Stimulated activated CD4-positive, alpha-beta T cell treated with anti-CD3 and anti-CD28 coated beads, Interleukin-1b, Interleukin-23, amount 100 ng/mL, for 48 hours (primary cell): ENCODE data around the gene SLC29A1.
"Not testable (repeated sequence)": the region's sequence is repeated elsewhere in the genome, so short reads cannot be mapped to it uniquely, and the experiment has no call there.

Experiments used
- DNase-seq: peaks from one replicate; pipeline ENCODE4 v3.0.0-alpha.2; 2020

The SLC29A1 gene

DNA sequence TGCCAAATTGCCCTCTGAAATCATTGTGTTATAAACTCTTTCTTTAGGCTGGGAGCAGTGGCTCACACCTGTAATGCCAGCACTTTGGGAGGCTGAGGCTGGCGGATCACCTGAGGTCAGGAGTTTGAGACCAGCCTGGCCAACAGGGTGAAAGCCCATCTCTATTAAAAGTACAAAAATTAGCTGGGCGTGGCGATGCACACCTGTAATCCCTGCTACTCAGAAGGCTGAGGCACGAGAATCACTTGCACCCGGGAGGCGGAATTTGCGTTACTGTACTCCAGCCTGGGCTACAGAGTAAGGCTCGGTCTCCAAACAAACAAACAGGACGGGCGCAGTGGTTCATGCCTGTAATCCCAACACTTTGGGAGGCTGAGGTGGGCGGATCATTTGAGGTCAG is 27.0 kb upstream of the SLC29A1 start:
- DNase-seq = not testable (repeated sequence)

DNA sequence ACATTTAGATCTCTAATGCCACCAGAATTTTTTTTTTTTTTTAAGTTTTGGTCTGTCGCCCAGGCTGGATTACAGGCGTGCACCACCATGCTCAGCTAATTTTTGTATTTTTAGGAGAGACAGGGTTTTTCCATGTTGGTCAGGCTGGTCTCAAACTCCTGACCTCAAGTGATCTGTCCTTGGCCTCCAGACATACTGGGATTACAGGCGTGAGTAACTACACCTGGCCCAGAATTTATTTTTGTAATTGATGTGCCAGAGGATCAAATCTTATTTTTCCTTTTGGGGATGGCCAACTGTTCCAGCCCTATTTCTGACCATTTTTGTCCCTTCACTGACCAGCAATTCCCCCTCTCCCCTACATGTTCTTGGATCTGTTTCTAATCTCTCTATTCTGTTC is 24.7 kb upstream of the SLC29A1 start:
- DNase-seq = no peak

DNA sequence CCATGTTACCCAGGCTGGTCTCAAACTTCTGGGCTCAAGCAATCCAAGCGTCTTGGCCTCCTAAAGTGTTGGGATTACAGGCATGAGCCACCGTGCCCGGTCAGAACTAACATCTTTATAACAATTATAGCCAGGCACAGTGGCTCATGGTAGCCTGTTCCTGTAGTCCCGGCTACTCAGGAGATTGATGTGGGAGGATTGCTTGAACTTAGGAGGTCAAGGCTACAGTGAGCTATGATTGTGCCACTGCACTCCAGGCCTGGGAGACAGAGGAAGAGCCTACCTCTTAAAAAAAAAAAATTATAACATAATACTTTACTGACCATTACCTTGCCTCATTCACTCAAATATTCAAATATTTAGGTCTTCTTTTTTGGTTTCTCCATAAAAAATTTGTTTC is 23.5 kb upstream of the SLC29A1 start:
- DNase-seq = no peak

DNA sequence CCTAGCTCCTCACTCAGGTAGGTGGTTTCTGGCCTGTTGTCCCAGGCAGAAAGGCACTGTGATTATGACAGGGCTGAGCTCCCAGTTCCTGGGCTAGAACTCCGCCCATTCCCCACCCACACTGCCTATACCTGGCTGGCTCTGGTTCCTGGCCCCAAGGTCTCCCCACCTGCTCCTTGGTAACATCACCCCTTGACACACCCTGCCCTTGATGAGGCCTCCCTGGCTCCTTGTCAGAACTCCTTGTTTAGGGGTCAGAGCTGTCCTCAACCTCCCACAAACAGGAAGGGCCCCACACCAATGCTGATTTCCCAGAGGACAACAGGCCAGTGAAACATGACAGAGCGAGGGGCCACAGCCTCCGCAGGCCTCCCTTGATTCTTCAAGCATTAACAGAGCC is 22.2 kb upstream of the SLC29A1 start:
- DNase-seq = no peak

DNA sequence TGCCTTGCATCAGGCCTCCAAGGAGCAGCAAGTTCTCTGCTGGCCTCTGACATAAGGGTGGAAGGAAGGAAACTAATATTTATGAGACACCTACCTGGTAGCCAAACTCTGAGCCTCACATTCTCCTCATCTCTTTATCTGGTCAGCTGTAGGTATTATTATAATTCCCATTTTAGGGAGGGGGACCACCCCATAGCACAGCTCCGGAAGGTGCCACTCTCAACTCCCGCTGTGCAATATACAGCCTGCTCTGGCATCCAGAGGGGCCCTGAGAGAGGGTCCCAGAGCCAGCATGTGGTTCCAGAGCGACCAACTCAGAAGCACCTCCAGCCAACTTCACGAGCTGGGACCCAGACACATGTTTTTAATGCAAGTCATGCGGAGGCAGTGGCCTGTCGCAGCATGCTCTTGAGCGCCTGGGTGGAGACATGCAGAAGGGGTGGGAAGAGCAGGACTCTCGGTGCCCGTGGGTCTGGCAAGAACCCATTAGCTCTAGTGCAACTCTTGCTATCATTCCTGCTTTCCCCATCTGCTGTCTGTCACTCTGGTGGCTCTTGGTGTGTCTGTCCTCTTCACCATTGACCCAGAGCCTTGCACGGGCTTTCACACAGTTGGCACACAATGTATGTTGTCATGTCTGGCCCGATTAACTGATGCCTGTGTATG is 21.6 kb upstream of the SLC29A1 start:
- DNase-seq = no peak

DNA sequence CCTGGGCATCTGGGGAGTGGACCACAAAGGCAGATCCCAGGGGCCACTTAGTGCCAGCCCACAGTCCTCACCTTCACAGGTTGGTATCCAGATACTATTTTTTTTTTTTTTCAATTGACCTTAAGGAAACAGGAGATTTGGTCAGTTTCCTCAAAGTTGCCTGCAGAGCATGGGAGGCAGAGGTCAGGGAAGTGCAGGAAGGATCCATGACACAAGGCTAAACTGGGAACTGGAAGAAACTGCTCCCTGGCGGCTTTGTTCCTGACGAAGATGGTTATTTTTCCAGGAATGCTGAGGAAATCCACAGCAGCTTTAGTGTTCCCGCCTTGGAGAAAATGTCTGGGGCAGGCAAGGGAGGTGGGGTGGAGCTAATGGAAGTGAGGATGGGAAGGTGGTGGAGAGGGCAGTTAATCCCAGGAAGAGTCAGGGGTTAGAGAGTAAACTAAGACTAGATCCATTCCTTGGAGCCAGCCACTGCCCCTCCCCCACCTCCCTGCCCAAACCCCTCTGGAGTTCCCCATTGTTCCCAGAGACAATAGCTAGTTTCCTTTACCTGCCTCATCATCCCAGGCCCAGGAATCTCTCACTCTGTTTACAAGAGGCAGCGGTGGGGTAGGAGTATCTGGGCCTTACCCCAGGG is 20.9 kb upstream of the SLC29A1 start:
- DNase-seq = no peak

DNA sequence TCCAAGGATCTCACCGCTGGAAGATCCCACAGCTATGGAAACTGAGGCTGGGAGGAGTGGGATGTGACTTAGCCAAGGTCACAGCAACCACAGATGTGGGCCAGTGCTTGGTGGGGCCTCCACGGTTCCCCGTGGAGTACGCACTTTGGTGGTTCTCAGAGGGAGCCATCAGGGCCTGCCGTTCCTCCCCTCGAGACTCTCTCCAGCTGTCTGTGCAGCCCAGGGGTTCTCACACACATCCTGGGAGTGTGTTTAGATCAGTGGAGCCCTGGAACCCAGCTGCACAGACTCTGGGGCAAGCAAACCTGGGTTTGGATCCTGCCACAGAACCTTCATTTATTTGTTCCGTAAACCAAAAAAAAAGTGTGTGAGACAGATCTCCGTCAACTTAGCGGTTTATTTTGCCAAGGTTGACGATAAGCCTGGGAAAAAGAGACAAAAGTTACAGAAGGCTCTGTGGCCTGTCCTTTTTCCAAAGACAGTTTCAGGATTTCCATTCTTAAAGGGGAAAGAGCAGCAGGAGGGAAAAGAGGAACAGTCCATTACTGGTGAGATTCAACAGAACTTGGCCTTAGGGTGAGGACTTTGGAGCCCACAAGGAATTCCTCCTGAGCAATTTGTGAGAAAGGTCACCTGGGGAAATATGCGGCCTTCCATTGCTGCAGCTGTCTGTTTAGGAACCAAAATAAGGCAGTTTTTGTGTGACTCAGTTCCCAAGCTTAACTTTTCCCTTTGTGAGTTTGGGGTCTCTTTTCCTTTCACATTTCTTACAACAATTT is 20.2 kb upstream of the SLC29A1 start:
- no peak for DNase-seq

DNA sequence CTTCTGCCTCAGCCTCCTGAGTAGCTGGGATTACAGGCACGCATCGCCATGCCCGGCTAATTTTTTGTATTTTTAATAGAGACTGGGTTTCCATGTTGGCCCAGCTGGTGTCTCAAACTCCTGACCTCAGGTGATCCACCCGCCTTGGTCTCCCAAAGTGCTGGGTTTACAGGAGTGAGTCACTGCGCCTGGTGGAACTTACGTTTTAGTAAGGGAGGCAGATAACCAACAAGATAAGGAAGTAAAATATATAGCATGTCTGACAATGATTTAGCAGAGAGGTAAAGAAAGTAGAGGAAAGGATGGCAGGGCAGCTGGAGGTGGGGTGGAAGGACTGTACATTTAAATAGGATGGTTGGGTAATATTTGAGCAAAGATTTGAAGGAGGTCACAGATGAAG is 19.4 kb upstream of the SLC29A1 start:
- no peak for DNase-seq

DNA sequence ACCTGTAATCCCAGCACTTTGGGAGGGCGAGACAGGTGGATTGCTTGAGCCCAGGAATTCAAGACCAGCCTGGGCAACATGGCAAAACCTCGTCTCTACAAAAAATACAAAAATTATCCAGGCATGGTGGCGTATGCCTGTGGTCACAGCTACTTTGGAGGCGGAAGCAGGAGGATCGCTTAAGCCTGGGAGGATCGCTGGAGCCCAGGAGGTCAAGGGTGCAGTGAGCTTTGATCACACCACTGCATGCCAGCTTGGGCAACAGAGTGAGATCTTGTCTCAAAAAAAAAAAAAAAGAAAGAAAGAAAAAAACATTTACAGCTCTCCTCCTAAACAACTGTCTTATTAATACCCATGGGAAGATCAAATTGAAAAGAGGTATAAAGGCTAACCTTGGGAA is 15.4 kb upstream of the SLC29A1 start:
- no peak for DNase-seq

DNA sequence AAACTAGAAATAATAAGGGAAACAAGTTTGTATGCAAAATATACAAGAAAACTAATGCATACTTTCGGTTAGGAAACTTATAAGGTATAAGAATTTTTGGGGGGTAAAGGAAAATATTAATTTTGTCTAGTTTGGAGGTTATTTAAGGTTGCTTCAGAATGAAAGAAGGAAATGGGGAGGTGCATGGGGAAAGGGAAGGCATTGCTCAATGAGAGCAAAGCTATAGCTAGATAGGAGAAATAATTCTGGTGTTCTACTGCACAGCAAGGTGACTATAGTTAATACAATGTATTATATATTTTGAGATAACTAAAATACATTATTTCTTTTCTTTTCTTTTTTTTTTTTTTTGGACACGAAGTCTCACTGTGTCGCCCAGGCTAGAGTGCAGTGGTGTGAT is 12.1 kb upstream of the SLC29A1 start:
- no peak for DNase-seq

DNA sequence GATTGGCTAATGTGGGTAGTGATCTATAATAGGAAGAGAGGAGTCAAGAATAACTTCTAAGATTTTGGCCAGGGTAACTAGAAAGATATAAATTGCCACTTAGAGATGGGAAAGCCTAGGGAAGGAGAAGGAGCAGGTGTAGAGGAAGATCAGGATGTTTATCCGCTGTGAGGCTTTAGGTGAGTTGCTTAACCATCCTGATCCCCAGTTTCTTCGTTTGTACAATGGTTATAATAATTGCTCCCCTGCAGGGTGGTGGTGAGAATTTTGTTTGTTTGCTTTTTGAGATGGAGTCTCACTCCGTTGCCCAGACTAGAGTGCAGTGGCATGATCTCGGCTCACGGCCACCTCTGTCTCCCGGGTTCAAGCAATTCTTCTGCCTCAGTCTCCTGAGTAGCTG is 9.1 kb upstream of the SLC29A1 start:
- DNase-seq = no peak

DNA sequence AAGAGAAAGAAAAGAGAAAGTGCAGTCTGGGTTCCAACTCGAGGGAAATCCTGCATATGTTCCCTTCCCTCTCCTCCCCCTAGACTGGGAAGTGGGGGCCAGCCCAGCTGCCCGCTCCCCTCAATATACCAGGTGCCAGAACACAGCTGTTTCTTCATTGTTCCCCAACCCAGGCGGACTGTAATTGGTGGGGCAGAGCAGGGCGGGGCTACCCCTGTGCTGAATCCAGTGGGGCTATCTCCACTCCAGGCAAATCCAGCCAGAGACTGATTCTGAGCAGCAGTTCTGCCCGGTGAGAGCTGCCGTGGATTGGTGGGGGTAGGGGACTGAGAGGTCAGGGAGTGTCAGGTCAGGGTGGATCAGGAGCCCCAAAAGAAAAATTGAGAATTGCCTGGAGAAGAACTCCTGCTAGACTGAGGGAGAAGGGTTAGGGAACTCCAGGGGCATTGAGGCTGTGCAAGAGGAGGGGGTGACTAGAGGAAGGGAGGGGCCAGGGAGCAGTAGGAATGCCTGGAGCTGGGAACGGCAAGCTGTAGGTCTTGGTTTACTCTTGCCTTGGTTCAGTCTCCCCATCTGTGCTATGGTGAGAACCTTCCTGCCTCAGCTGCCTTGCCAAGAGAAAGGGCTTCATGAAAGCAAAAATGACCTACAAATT is 6.6 kb upstream of the SLC29A1 start, which contains the start of gene MYMX:
TSS of gene MYMX (plus strand) at position 250 of the 655 bp plus-strand sequence. CDS start 546 bp downstream, outside the sequence.
- DNase-seq = no peak

DNA sequence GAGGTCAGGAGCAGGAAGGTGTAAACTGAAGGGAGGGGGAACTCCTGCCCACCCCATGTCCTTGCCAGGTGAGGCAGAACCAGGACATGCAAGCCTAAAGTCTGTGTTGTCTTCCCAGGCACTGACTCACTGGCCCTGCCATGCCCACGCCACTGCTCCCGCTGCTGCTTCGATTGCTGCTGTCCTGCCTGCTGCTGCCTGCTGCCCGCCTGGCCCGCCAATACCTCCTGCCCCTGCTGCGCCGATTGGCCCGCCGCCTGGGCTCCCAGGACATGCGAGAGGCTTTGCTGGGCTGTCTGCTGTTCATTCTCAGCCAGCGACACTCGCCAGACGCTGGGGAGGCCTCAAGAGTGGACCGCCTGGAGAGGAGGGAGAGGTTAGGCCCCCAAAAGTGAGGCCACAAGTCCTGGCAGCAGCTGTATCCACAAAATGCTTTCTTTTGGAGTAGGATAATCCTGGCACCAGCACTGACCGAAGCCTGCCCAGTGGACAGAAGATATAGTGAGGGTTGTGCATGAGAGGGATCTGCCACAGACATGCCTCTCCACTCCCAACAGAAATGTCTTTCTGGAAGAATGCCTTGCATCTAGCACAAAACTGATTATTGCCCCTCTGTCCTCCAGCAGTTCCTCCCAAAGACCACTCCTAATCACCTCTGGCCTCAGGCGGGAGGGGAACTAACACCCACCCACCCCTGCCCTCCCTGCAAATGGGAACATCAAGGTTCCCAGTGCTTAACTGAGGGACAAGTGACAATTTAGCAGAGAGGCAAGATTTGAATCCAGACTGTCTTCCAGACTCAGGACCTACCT is 5.9 kb upstream of the SLC29A1 start:
- no peak for DNase-seq

DNA sequence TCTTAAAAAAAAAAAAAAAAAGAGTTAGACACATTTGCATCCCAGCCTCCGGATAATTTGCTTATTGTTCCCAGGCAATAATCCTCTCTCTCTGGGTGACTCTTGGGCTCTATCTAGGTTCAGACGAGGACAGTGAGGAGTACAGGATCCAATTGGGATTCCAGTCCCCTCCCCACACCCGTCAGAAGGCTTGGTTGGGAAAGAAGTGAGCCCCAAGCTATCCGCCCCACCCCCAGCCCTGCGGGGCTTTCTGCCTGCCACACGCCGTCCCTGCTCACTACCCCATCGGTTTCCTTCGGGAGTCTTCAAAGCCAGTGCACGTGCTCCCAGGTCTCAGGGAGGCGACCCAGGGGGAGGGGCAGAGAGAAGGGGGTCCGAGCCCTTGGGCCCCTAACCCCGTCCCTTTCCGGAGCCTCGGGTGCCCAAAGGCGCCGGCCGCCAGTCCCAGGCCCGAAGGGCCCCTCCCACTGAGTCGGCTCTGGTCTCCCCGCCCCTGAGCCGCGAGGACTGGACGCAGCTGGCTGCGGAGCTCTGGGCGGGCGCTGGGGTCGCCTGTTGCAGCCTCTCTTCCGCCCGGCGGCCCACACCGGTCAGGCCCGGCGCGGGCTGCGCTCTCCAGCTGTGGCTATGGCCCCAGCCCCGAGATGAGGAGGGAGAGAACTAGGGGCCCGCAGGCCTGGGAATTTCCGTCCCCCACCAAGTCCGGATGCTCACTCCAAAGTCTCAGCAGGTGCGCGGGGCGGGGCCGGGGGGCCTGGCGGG is 4.2 kb upstream of the SLC29A1 start:
- no peak for DNase-seq

DNA sequence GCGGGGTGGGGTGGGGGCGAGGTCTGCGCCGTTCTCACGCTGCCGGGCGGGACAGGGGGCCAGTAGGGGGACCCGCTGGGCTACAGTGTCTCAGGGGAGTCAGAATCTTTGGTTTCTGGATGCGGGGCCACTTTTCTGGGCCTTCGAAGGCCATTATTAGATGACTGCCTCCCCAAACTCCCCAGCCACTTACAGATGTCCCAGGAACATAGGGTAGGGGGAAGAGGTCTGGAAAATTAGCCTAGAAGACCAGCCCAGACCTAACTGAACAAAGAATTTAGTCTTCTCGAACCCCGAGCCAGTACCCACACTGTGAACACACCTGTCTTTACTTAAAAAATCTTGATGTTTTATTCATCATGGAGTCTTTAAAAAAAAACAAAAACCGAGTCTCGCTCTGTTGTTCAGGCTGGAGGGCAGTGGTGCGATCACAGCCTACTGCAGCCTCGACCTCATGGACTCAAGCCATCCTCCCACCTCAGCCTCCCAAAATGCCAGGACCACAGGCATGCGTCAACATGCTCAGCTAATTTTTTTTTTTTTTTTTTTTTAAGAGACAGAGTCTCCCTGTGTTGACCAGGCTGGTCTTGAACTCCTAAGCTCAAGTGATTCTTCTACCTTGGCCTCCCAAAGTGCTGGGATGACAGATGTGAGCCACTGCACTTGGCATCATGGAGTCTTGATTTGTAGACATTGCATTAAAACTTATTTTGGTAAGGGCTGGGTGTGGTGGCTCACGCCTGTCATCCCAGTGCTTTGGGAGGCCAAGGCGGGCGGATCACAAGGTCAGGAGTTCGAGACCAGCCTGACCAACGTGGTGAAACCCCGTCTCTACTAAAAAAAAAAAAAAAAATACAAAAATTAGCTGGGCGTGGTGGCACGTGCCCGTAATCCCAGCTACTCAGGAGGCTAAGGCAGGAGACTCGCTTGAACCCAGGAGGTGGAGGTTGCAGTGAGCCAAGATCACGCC is 3.3 kb upstream of the SLC29A1 start:
- DNase-seq = no peak

DNA sequence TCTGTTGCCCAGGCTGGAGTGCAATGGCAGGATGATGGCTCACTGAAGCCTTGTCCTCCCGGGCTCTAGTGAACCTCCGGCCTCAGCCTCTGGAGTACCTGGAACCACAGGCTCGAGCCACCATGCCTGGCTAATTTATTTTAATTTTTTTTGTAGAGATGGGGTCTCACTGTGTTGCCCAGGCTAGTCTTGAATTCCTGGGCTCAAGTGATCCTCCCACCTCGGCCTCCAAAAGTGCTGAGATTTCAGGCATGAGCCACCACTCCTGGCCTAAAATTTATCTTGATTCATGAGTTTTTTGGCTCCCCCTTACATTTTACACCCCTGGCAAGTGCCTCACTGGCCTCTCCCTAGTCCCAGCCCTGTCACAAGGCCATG is 2.5 kb upstream of the SLC29A1 start:
- DNase-seq = no peak

DNA sequence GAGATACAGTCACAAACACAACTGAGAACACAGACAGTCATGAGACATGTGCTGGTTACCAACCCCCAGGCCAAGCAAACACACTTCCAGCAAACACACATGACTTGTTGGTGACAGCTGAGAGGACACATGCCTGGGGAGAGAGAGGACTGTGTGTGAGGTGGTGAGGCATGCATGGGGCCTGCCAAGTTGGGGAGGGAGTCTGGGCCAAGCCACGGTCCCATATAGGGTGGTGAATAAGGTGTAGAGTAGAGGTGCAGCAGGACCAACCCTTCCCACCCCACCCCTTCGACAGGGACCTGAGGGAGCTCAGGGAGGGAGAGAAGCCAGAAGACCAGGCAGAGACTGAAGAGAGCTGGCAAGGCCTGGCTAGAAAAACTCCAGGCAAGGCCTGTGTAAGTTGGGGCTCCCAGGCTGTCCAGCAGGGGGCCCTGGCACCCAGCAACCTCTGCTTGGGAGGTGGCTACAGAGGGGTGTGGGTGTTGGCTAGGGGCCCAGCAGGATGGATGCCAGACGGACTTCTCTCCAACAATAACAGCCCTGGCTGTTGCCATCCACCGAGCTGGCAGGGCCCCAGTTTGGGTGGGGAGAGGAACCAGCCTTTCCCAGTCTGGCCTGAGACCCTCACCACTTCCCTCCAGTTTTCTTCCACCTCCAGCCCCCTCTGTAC is 2.0 kb upstream of the SLC29A1 start:
- DNase-seq = peak; percentile 81

DNA sequence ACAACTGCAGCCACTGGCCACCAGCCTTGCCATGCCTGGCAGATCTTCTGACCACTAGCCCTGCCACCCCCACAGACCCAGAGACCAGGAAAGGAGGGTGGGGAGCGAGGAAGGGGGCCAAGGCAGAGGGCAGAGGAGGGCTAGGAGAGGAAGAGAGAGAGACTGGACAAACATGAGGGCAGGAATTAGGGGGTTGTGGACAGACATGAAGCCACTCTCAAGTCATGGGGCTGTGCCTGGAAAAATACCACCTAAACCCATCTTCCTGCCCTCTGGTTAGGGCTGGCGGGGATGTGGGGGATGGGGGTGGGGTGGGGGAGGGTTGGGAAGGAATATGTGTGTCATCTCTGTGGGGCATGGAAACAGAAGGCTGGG is 1.4 kb upstream of the SLC29A1 start:
- no peak for DNase-seq

DNA sequence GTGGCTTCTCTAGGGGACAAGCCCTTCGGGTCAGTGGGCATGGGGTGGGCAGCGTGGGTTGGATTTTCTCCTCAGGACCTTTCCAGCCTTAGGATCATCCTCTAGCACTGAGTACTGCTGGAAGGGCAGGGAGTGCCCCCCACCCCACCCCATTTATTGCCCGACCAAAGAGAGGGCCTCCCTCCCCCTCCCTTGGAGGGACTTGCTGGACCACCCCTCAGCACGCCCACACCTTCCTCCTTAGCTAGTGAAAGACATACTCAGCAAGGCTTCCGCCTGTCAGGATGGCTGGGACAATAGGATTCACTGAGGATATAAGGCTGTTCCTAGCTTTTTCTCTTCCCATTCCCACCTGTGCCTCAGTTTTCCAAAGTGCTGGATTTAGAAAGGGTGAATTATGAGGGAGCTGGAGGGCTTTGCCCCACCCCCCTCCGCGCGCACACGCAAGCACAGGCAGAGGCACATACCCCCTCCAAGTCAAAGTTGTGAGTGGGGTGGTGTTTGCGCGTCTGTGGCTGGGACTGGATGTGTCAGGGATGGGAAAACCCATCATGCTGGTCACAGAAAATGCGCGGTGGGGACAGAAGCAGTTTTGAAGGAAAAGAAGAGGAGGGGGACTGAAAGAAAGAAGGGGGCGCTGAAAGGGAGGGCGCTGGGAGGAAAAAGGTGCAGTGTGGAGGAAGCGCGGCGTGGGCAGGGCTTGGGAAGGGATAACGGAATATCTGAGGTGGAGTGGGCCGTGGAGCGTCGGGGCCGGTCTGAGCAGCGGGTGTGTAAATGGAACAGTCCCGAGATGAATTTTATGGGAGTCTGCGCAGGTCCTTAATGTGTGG is 693 bp upstream of the SLC29A1 start:
- no peak for DNase-seq
